HL-60/S4 (cell line): ENCODE data around the gene GORASP2.

Experiments
- in situ Hi-C: fragments of 300-500 bp; cut with MboI; formaldehyde crosslinking; loops from 2 replicates; pipeline ENCODE4 v1.14.3; 2022; ENCODE audit warnings: low sequenced_read_pairs

Gene GORASP2

DNA sequence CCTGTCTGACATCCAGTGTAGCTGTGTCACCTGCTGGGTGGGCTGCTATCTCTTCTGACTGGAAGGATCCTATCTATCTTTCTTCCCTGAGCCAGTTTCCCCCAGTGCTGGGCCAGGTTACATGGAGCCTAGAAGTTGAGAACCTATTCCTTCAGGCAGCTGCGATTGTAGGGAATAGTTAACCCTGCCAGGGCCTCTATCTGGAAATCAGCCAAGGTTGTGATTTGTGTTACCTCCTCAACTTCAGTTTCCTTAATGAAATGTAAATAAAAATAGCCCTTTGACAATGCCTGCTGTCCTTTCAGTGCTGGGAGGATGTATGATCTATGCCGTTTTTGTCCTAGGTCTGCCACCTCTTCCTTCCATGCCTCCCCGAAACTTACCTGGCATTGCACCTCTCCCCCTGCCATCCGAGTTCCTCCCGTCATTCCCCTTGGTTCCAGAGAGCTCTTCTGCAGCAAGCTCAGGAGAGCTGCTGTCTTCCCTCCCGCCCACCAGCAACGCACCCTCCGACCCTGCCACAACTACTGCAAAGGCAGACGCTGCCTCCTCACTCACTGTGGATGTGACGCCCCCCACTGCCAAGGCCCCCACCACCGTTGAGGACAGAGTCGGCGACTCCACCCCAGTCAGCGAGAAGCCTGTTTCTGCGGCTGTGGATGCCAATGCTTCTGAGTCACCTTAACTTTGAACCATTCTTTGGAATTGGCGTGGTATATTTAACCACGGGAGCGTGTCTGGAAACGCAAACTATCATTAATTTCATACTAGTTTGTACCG, 36.6 kb downstream of the GORASP2 start:
- in situ Hi-C loops = no loop called here

DNA sequence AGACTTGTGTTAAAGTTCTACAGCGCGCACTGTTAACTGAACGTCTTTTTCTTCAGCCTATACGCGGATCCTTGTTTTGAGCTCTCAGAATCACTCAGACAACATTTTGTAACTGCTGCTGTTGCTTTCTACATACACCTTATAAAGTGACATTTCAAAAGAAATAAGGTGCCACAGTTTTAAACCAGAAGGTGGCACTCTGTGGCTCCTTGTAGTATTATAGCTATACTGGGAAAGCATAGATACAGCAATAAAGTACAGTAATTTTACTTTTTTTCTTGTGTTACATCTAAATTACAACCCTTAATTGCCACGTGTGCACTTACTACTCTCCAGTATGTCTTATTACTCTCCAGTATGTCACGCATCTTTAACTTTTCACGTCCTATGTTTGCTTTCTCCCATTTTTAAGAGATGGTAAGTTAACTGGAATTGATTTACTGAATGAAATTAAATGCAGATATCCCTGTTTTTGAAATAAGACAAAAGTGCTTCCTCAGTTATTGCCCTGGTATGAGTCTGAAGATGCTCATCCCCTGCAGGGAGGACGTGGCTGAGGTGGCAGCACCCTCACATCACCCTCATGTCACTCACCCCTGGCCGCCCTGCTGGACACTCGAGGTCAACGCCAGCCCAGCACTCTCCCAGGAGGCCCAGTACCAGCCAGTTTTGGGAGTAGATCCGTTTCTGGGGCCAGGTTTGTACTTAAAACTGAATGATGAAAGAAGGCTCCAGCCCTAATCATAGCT, 37.8 kb downstream of the GORASP2 start:
- in situ Hi-C loops = no loop called here

DNA sequence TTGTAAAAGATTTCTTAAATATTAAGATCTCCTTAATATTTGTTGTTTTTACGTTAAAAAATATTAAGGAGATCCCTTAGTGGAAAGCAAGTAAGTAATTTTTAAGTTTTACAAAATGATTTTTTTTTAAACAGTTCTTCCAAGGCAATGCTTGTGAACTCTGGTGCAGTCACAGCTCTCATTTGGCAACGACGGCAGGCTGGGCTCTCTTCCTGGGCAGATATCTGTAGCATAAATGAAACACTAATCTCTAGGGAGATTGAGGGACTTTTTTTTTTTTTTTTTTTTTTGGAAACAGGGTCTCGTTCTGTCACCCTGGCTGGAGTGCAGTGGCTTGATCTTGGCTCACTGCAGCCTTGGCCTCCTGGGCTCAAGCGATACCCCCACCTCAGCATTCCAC, 38.5 kb downstream of the GORASP2 start:
- in situ Hi-C loops = no loop called here

DNA sequence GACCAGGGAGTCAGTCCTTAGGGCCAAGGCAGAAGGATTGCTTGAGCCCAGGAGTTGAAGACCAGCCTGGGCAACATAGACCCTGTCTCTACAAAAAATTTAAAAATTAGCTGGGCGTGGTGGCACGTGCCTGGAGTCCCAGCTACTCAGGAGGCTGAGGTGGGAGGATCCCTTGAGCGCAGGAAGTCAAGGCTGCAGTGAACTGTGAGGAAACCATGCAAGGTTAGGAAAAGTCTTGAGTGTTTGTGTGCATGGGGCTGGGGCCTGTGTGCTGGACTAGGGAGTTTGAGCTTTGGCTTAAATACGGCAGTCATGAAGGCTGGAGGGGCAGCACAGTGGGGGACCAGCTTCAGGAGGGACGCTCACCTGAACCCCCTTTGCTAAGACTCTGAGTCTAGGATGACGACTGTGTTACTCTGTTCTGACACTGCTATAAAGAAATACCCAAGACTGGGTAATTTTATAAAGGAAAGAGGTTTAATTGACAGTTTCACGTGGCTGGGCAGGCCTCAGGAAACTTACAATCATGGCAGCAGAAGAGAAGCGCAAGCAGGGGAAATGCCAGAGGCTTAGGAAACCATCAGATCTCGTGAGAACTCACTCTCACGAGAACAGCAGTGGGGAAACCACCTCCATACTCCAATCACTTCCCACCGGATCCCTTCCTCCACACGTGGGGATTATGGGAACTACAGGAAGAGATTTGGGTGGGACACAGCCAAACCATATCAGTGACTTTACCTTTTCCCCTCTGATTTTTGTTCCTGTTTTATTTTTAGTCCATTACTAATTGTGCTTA, 39.4 kb downstream of the GORASP2 start:
- in situ Hi-C loops = no loop called here

DNA sequence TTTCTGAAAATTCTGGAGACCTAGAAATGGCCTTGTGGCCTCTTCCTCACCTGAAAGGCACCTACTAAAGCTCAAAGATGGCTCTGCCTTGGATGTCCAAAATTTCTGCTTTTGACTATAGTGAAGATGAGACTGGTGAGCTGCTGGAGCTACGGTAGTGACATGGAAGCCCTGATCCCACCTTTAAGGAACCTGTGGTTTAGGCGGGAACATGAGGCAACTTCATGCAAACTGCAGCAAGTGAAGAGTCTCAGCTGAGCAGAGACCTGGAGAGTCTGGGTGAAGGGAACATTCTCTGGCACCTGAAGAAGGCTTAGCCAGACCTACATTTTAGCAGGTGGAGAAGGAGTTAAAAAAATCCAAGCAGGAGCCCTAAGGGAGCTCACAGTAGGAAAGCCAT, 40.0 kb downstream of the GORASP2 start:
- in situ Hi-C loops = no loop called here

DNA sequence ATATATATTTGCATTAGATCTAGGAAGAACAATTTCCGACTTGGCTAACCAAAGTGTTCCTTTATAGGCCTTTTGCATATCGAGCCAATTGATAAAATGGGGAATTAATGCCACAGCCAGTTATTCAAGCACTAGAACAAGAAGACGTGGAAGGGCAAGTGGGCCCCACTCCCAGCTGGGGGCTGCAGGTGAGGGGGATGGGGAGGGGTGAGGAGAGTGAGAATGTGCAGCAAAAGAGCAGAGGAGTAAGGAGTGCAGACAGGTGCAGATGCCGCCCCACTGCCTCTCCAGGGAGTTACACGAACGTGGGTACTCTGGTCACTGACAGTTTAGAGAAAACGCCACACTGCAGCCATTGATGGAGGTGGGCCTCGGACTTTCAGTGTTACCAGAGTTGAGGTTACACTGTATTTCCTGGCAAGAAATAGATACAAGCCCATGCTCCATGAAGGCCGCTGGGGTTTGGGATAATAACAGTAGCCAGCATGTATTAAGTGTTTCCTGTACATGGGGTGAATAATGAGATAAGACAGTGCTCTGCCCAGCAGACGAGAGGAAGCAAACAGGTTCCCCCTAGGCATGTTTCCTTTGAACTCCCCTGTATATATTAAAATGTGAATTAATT, 40.9 kb downstream of the GORASP2 start:
- in situ Hi-C loops = loop anchor here (10.0 kb wide), 1 partner anchor 445 kb away; no protein-coding TSS in a partner anchor

DNA sequence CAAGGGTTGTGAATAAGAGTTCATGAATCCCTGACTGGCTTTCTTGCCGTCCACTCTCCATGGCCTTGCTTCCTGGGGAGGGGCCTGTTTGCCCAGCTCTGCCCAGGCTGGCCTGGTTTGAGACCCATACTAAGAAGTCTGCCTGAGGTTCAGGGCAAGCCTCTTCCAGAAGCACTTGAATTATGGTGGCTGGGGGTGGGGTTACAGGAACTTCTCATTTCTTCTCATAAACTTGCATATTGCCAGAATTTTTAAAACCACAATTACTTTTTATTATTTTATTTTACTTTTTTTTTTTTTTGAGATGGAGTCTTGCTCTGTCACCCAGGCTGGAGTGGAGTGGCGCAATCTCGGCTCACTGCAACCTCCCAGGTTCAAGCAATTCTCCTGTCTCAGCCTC, 42.0 kb downstream of the GORASP2 start:
- in situ Hi-C loops = loop anchor here (10.0 kb wide), 1 partner anchor 444 kb away; no protein-coding TSS in a partner anchor

DNA sequence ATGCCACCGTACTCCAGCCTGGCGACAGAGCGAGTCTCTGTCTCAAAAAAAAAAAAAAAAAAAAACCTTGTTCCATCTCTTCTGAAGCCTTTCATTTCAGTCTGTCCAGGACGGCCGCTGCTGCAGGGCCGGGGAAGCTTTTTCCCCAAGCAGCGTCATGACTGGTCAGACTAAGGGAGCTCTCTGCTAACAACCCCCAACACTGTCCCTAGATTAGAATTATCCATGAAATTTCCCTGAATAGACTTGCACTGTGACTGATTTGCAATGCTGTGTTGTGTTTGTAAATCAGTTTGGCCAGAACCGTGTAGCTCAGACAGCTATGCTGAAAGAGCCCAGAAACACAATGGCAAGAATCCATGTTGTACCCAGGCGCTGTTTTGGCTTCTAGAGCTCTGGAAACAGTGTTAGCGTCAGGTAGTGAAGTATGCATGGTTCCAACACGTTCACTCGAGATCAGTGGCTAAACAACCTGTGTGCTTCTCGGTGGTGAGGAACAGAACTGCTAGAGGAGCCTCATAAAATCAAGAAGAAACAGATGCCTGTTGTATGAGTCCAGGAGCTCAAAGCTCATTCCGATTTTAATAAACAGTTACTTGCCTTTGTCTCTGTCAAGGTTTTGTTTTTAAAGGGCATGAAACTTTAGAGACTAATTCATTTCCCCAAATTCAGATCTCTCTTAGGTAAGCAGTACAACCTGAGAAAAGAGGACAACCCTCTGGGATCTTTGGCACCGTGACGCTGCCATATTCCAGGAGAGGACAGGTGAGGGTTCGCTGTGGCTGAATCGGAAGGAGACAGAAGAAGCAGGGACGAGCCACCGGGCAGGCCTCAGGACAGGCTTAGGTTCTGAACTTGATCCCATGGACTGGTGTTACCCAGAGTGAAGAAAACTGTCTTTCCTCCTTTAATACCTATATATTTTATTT, 43.5 kb downstream of the GORASP2 start:
- in situ Hi-C loops = loop anchor here (10.0 kb wide), 1 partner anchor 442 kb away; no protein-coding TSS in a partner anchor

DNA sequence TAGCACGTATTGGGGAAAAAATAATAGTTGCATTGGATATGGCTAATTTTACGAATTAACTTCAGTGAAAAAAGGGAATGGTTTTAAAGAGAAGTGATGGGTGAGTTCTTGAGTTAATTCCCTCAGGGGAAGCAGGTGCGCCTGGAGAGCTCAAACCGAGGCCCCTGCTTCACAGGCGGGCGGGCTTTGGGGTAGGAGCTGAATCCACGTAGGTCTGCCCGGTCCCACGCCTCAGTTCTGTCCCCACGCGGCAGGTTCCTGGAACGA, 44.1 kb downstream of the GORASP2 start:
- in situ Hi-C loops = loop anchor here (10.0 kb wide), 1 partner anchor 442 kb away; no protein-coding TSS in a partner anchor

DNA sequence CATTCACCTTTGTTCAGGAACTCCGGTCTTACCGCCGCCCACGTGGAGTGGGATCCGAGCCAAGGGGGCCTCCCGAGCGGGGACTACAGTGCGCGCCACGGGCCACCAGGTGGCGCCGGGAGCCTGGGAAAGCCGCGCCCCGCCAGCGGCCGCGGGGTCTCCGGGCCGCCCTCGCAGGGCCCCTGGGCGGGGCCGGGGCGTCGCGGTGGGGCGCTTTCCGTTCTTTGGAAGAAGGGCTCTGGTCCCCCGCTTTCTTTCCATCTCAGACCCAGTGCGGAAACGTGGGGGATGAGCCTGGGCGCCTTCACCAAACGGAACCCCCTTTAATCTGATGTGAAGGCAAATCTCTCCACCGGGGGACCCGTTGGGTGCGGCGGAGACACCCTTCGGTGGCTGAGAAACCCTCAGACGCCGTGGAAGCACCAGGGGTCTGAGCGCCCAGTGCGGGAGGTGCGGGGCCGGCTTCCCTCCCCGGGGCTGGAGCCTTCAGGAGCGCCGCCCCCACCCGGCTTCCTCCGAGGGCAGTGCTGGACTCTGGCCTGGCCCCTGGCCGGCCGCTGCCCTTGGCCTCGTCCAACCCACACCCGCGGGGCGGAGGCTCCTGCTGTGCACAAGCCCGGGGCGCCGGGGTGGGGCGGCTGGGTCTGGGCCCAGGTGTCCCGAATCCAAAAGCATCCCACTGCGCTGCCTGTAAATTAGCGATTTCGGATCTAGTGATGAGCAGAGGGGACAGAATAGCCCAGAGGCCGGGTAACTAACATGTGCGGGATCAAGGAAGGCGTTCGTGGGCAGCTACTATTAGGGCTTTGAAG, 44.6 kb downstream of the GORASP2 start:
- in situ Hi-C loops = loop anchor here (10.0 kb wide), 1 partner anchor 441 kb away; no protein-coding TSS in a partner anchor

DNA sequence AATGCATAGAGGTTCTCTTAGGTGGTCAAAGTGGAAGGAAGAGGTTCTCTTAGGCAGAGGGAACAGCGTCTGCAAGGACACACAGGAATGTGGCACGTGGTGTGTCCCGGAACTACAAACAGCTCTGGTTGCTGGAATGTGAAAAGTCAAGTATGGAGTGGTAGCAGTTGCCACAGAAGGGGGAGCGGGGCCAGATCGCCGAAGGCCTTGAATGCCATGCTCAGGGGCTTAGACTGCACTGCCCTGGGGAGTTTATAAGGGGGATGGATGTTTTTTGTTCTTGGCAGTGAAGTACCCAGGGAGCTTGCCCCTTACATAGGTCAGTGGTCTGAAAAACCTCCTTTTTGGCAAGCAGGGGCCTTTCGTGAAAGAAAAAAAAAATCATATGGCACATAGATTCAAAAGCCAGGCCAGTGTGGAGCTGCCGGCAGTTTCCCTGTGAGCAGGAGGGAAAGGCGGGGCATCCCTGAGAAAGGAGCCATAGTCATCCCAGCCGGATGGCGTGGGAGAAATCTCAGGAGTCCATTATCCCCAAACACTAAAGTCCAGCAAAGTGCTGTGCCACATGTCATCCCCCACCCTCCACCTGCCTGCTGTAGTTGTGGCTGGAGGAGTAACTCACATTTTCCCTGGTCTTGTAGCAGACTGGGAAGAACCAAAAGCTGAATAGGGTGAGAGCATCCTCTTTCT, 45.4 kb downstream of the GORASP2 start:
- in situ Hi-C loops = loop anchor here (10.0 kb wide), 1 partner anchor 440 kb away; no protein-coding TSS in a partner anchor

DNA sequence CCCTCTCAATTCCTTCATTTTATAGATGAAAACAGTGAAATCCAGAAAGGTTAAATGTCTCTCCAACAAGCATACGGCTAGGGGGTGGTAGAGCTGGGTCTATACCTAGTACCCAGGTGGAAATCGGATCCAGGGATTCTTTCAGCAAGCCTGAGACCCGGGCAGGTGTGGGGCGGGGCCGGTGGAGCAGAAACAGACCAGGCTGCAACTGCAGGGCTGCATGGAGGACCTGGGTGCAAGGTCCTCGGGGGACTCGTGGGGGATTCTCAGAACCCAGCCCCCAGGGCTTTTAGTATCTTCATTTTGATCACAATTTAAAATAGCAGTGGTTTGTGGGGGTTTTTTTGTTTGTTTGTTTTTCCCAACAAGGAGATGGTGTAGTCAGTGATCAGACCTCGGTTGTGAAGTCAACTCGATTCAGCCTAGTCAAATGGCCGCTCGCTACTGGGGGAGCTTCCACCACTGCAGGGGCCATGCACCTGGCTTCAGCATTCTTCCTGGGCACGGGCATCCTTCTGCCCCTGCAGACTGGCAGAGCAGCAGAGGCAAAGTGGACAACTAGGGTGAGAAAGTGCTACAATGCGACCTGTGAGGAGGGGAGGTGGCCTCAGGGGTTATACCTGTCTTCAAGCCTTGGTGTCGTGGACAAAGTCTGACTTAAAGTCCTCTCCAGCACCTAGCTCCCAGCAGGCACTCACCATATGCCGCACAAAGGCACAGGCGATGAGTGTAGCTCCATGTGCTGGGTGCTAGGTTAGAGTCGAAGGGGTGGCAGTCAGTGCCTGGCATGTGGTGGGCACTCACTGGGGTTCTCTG, 46.3 kb downstream of the GORASP2 start:
- in situ Hi-C loops = loop anchor here (10.0 kb wide), 1 partner anchor 439 kb away; no protein-coding TSS in a partner anchor

DNA sequence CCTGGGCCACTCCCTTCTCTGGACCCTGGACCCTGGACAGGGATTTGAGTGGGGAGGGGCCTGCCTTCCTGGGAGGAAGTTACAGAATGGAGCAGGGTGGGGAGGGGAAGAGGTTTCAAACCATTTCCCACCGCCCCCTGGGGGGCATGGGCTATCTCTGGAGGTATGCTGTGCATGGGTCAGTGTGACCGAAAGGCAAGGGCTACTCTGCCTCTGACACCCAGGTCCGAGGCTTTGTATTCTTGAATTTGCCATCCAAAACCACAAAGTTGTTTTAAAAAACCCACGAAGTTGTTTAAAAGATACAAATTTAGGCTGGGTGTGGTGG, 46.9 kb downstream of the GORASP2 start:
- in situ Hi-C loops = loop anchor here (10.0 kb wide), 1 partner anchor 439 kb away; no protein-coding TSS in a partner anchor

DNA sequence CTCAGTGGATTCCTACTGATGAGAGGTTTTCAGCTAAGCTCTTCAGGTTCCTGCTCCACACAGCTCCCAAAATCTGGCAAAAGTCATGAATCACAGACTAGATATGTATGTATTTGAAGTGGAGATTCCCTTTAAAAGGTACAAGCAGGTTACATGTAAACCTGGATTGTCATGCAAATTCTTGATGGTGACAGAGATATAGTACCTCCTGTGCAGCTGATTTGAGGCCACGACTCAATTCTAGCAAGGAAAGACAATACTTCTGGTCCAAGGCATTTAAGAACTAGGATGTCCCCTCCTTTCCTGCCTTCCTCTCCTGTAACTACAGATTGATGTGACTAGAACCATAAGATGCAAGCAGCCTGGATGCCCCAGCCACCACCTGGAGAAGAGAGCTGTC, 55.0 kb downstream of the GORASP2 start:
- in situ Hi-C loops = no loop called here

DNA sequence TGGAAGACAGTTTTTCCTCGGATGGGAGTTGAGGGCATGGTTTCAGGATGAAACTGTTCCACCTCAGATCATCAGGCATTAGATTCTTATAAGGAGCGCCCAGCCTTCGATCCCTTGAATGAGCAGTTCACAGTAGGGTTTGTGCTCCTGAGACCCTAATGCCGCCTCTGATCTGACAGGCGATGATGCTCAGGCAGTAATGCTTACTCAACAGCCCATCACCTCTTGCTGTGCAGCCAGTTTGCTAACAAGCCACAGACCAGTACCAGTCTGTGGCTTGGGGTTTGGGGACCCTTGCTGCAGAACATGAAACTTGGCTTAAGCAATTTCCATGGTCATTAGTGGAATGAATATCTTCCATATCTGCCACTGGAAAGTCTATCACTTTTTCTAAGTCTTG, 56.4 kb downstream of the GORASP2 start:
- in situ Hi-C loops = no loop called here

DNA sequence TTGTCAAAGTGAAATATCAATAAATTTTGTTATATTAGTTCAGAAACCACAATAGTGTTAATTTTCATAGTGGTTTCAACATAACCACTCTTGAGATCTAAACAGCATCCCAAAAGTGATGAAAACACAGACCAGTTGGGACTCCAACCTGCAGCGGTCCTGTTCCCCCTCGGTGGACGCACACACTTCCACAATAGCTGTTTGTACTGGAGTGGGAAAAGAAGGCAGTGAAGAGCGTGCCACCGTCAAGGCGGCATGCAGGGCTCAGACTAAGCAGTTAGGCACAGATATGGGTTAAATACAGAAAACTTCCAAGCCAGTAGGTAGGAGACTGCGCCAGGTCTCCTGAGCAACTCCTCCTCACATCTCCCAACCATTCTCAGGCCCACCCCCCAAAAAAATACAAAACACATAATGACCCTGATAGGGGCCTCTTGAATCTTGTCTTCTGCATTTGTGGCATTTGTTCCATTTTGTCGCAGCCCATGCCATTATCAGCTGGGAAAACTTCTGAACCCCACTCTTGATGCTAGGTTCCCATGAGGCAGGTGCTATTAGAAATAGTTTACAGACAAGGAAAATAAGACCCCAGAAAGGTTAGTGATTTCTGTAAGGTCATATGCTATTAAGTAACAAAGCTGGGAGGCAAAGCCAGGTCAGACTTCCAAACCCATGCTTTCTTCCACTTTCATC, 57.7 kb downstream of the GORASP2 start:
- in situ Hi-C loops = no loop called here
